HepG2 (cell line): ENCODE measurements around the gene EGFLAM. TPM values are rescaled to one million over a fixed set of nuclear protein-coding genes. Genes with fewer than 3 reads are reported as not detected.

Experiments
- CTCF ChIP-seq: sonication (generic); formaldehyde crosslinking; IDR thresholded peaks from 2 replicates; pipeline ENCODE4 v1.5.0; 2020; ENCODE audit warnings: mild to moderate bottlenecking, missing genetic modification reagents, moderate library complexity
- GRHL1 ChIP-seq: sonication (generic); formaldehyde crosslinking; conservative IDR thresholded peaks from 2 replicates; pipeline ENCODE4 v1.8.0; 2022; ENCODE audit warnings: missing genetic modification reagents
- HNF4A ChIP-seq: sonication (generic); formaldehyde crosslinking; IDR thresholded peaks from 2 replicates; pipeline ENCODE4 v1.4.0; 2020; ENCODE audit warnings: missing genetic modification reagents
- KDM2A ChIP-seq: sonication (generic); formaldehyde crosslinking; IDR thresholded peaks from 2 replicates; pipeline ENCODE4 v1.4.0; 2020; ENCODE audit warnings: low read depth, missing genetic modification reagents, borderline replicate concordance
- NCOR1 ChIP-seq: fragments of 200-600 bp; sonication (generic); IDR thresholded peaks from 2 replicates; pipeline ENCODE4 v1.7.0; 2017; ENCODE audit warnings: antibody characterized with exemption, low read length, borderline replicate concordance
- PCBP1 ChIP-seq: fragments of 200-400 bp; formaldehyde crosslinking; IDR thresholded peaks from 2 replicates; pipeline ENCODE4 v1.6.1; 2017; ENCODE audit warnings: mild to moderate bottlenecking, low read depth, low read length, borderline replicate concordance
- RAD21 ChIP-seq: fragments of 450-650 bp; formaldehyde crosslinking; IDR thresholded peaks from 2 replicates; pipeline ENCODE4 v1.5.0; 2020; ENCODE audit warnings: mild to moderate bottlenecking
- RCOR2 ChIP-seq: IDR thresholded peaks from 2 replicates; pipeline ENCODE4 v1.6.1; 2016; ENCODE audit warnings: missing biosample characterization, missing genetic modification reagents
- RERE ChIP-seq: IDR thresholded peaks from 2 replicates; pipeline ENCODE4 v1.6.1; 2016; ENCODE audit warnings: low read depth, missing genetic modification reagents, missing compliant biosample characterization
- TAF1 ChIP-seq: sonication (generic); formaldehyde crosslinking; IDR thresholded peaks from 2 replicates; pipeline ENCODE4 v1.4.0; 2020; ENCODE audit warnings: missing genetic modification reagents
- TBL1XR1 ChIP-seq: fragments of 150-350 bp; IDR thresholded peaks from 2 replicates; pipeline ENCODE4 v1.6.1; 2014; ENCODE audit warnings: borderline replicate concordance, low read length; ENCODE audit not compliant: partially characterized antibody
- ZNF296 ChIP-seq: sonication (generic); formaldehyde crosslinking; conservative IDR thresholded peaks from 2 replicates; pipeline ENCODE4 v1.5.0; 2020; ENCODE audit warnings: mild to moderate bottlenecking, missing genetic modification reagents
- ZNF556 ChIP-seq: sonication (generic); formaldehyde crosslinking; IDR thresholded peaks from 2 replicates; pipeline ENCODE4 v1.4.0; 2020; ENCODE audit warnings: mild to moderate bottlenecking, missing genetic modification reagents, borderline replicate concordance
- ZNF703 ChIP-seq: sonication (generic); formaldehyde crosslinking; IDR thresholded peaks from 2 replicates; pipeline ENCODE4 v1.5.1; 2020; ENCODE audit warnings: missing genetic modification reagents, mild to moderate bottlenecking, moderate library complexity, borderline replicate concordance
- ZNF83 ChIP-seq: sonication (generic); formaldehyde crosslinking; IDR thresholded peaks from 2 replicates; pipeline ENCODE4 v1.4.0; 2020; ENCODE audit warnings: missing genetic modification reagents, mild to moderate bottlenecking, borderline replicate concordance
- polyA plus RNA-seq, 8 experiments: library from polyadenylated mRNA; depleted of rRNA in 3 of 8; stranded (reverse) in 7 of 8; unstranded in 1 of 8; fragments of >200 nt; fragmentation: Illumina TruSeq in 4 of 8; extraction: Trizol in 4 of 8; gene quantifications; 2 replicates each; pipeline versions ENCODE4 v1.2.1 to v1.2.3, GENCODE V29; 2011 to 2016; ENCODE audit warnings: low read depth in 4 of 8, missing spikeins in 1 of 8, mixed read lengths in 1 of 8; ENCODE audit not compliant: insufficient read depth in 1 of 8
- total RNA-seq, 5 experiments: library from RNA; depleted of rRNA; stranded (reverse); fragments of >200 nt; fragmentation: Illumina TruSeq; extraction: Trizol; gene quantifications; 2 replicates each; pipeline ENCODE4 v1.2.3, GENCODE V29; 2016; ENCODE audit warnings: low read depth in 1 of 5

EGFLAM gene
- total and polyA plus RNA-seq, 2 of the 13 experiments (the other 11 are each of a cell fraction or from before 2014, with no cell fraction given), result not detected

- peak; percentile 44; the same call in 1 of the 2 replicates for TF ChIP-seq RAD21 (CRISPR knock-in tag)
- no peak for TF ChIP-seq ZNF296 (CRISPR knock-in tag)
- no peak for TF ChIP-seq PCBP1
- TF ChIP-seq TBL1XR1, result no peak
- TF ChIP-seq GRHL1 (CRISPR knock-in tag), result no peak
- TF ChIP-seq RERE (CRISPR knock-in tag), result no peak
- no peak for TF ChIP-seq ZNF703 (CRISPR knock-in tag)
- TF ChIP-seq ZNF83 (CRISPR knock-in tag), result no peak
- TF ChIP-seq ZNF556, result no peak
- TF ChIP-seq HNF4A (CRISPR knock-in tag), result no peak
- TF ChIP-seq NCOR1, result no peak
- TF ChIP-seq CTCF, result peak; percentile 77
- no peak for TF ChIP-seq KDM2A (CRISPR knock-in tag)
- no peak for TF ChIP-seq RCOR2
- no peak for TF ChIP-seq TAF1 (CRISPR knock-in tag)
These were observed 49.5 kb upstream of the EGFLAM start (continued) for GRCh38 chr5:38208782-38209378.
